Endothelial cell of umbilical vein (primary cell): ENCODE data around the gene CDH23. TPM values are rescaled to one million over a fixed set of nuclear protein-coding genes. Genes with fewer than 3 reads are reported as not detected.

Experiments
- BruUV-seq: library from RNA; stranded (reverse); fragments of 400-500 nt; replicated peaks from 2 replicates; lab custom pipeline; 2021; lab: Mats Ljungman, UMichigan
- CTCF ChIA-PET: fragments of 300-600, 350-600 bp; sonication (Branson Sonifier 250); formaldehyde crosslinking; loops from one replicate; lab custom pipeline; 2021; ENCODE audit warnings: antibody characterized with exemption, inconsistent platforms; lab: Charles Lee
- POLR2A ChIA-PET: fragments of 300-600, 350-600 bp; sonication (Branson Sonifier 250); formaldehyde crosslinking; loops from one replicate; lab custom pipeline; 2021; ENCODE audit warnings: antibody characterized with exemption, inconsistent platforms; lab: Charles Lee
- DNase-seq: peaks from one replicate; pipeline ENCODE4 v3.0.0-alpha.2; 2011; ENCODE audit warnings: low read depth, low spot score
- FAIRE-seq: peaks from 2 replicates; lab custom pipeline; 2011; peaks lifted over from hg19 to GRCh38; lab: Jason Lieb, UNC
- H2AFZ ChIP-seq: 2 replicates; pipeline ENCODE4 v1.6.0; 2012; ENCODE audit warnings: low read depth, low read length, control low read depth, inconsistent platforms
- H3K27ac ChIP-seq: 2 replicates; pipeline ENCODE4 v1.5.1; 2011; ENCODE audit warnings: low read depth, mild to moderate bottlenecking, control low read depth, low read length, moderate library complexity; ENCODE audit not compliant: insufficient read depth
- H3K27me3 ChIP-seq, 2 experiments: 2 replicates each; pipeline versions ENCODE4 v1.6.0 to v1.6.1; 2011; ENCODE audit warnings: low read length in 2 of 2, mixed read lengths in 1 of 2; ENCODE audit not compliant: control insufficient read depth in 2 of 2, insufficient read depth in 2 of 2
- H3K36me3 ChIP-seq, 2 experiments: 2 replicates in 1 of 2; 3 replicates in 1 of 2; pipeline ENCODE4 v1.5.1; 2011; ENCODE audit warnings: low read length in 2 of 2, mild to moderate bottlenecking in 1 of 2, moderate library complexity in 1 of 2; ENCODE audit not compliant: control insufficient read depth in 2 of 2, insufficient read depth in 2 of 2; ENCODE audit errors: extremely low read depth in 1 of 2
- H3K4me1 ChIP-seq: 3 replicates; pipeline ENCODE4 v1.5.1; 2011; ENCODE audit warnings: mild to moderate bottlenecking, low read length; ENCODE audit not compliant: control insufficient read depth, insufficient read depth; ENCODE audit errors: extremely low read depth
- H3K4me2 ChIP-seq: 2 replicates; pipeline ENCODE4 v1.6.1; 2011; ENCODE audit warnings: low read length, control low read depth, mixed read lengths; ENCODE audit not compliant: insufficient read depth
- H3K4me3 ChIP-seq, 3 experiments: fragments of 200-600 bp in 1 of 3; sonication (generic), shearing (Covaris generic) in 1 of 3; replicated peaks in 1 of 3; 2 replicates each; pipeline ENCODE4 v1.5.1; 2011 to 2016; ENCODE audit warnings: control low read depth in 3 of 3, low read length in 3 of 3, mild to moderate bottlenecking in 2 of 3, inconsistent platforms in 1 of 3, low read depth in 1 of 3, moderate library complexity in 1 of 3; ENCODE audit not compliant: insufficient read depth in 1 of 3
- H3K79me2 ChIP-seq: 2 replicates; pipeline ENCODE4 v1.6.0; 2012; ENCODE audit warnings: low read length, inconsistent platforms; ENCODE audit not compliant: control insufficient read depth, insufficient read depth
- H3K9ac ChIP-seq: replicated peaks from 2 replicates; pipeline ENCODE3; 2011; ENCODE audit warnings: low read length, control low read depth; ENCODE audit not compliant: insufficient read depth; ENCODE audit errors: extremely low read depth
- H3K9me1 ChIP-seq: replicated peaks from 3 replicates; pipeline ENCODE4 v1.6.0; 2011; ENCODE audit warnings: mild to moderate bottlenecking, low read length; ENCODE audit not compliant: control insufficient read depth, insufficient read depth; ENCODE audit errors: extremely low read depth
- H3K9me3 ChIP-seq: replicated peaks from 2 replicates; pipeline ENCODE4 v1.5.1; 2012; ENCODE audit warnings: low read length, inconsistent platforms; ENCODE audit not compliant: control insufficient read depth, insufficient read depth
- H4K20me1 ChIP-seq: replicated peaks from 2 replicates; pipeline ENCODE3; 2011; ENCODE audit warnings: mild to moderate bottlenecking, low read length; ENCODE audit not compliant: control insufficient read depth, insufficient read depth; ENCODE audit errors: extremely low read depth
- EZH2 ChIP-seq: IDR thresholded peaks from 2 replicates; pipeline ENCODE4 v1.6.1; 2012; ENCODE audit warnings: borderline replicate concordance, low read depth, mild to moderate bottlenecking, moderate library complexity, low read length, inconsistent platforms; ENCODE audit not compliant: severe bottlenecking
- FOS ChIP-seq: IDR thresholded peaks from 2 replicates; pipeline ENCODE4 v1.6.1; 2011; ENCODE audit warnings: mild to moderate bottlenecking, low read length, moderate library complexity, borderline replicate concordance; ENCODE audit not compliant: insufficient read depth
- GATA2 ChIP-seq: IDR thresholded peaks from 2 replicates; pipeline ENCODE4 v1.7.0; 2011; ENCODE audit warnings: low read depth, mild to moderate bottlenecking, moderate library complexity, mixed read lengths, low read length; ENCODE audit not compliant: insufficient read length, insufficient read depth
- JUN ChIP-seq: IDR thresholded peaks from 2 replicates; pipeline ENCODE4 v1.6.1; 2011; ENCODE audit warnings: borderline replicate concordance, low read depth; ENCODE audit not compliant: insufficient read length, insufficient read depth
- MYC ChIP-seq: IDR thresholded peaks from one replicate; pipeline ENCODE4 v1.6.1; 2011; ENCODE audit warnings: mild to moderate bottlenecking, low read depth, low read length
- POLR2A ChIP-seq: IDR thresholded peaks from 2 replicates; pipeline ENCODE4 v1.6.1; 2012; ENCODE audit warnings: low read depth, mild to moderate bottlenecking, control low read depth, low read length
- POLR2AphosphoS5 ChIP-seq: IDR thresholded peaks from 2 replicates; pipeline ENCODE4 v1.6.1; 2012; ENCODE audit warnings: low read depth, mild to moderate bottlenecking, control low read depth, low read length, moderate library complexity; ENCODE audit not compliant: insufficient read depth
- dilution Hi-C: fragments of 300-500 bp; cut with MboI; formaldehyde crosslinking; loops from one replicate; pipeline ENCODE4 v1.15.0; 2019; ENCODE audit warnings: low sequenced_read_pairs; ENCODE audit not compliant: extremely low pct_ligation_motif_present
- intact Hi-C: fragments of 100-400 bp; cut with micrococcal nuclease; formaldehyde crosslinking; loops from one replicate; pipeline ENCODE4 v1.10.0; 2022
- polyA plus RNA-seq, 4 experiments: library from polyadenylated mRNA; depleted of rRNA in 3 of 4; stranded (reverse) in 3 of 4; unstranded in 1 of 4; fragments of >200 nt; gene quantifications; 2 replicates each; pipeline versions ENCODE4 v1.2.1 to v1.2.3, GENCODE V29; 2011 to 2012; ENCODE audit warnings: missing spikeins in 1 of 4
- total RNA-seq: library from RNA; stranded (reverse); gene quantifications from 2 replicates; pipeline ENCODE4 v1.2.3, GENCODE V29; 2021
- TF ChIP-seq, protein P1 (sequence below), 2 donors: IDR thresholded peaks; 1 replicate in 1 of 2; 2 replicates in 1 of 2; pipeline ENCODE4 v1.5.1; 2011; ENCODE audit warnings: low read length in 2 of 2, mild to moderate bottlenecking in 2 of 2, moderate library complexity in 2 of 2, control low read depth in 1 of 2, inconsistent platforms in 1 of 2, low read depth in 1 of 2; ENCODE audit not compliant: insufficient read depth in 1 of 2; ENCODE audit errors: extremely low read depth in 1 of 2
- TF ChIP-seq, protein P2 (sequence below): IDR thresholded peaks from 2 replicates; pipeline ENCODE4 v1.6.1; 2011; ENCODE audit not compliant: insufficient read depth, insufficient read length

The CDH23 gene
- total and polyA plus RNA-seq, 2 donors (not counting 3 experiments of a cell fraction or from before 2014, with no cell fraction given): not detected

DNA sequence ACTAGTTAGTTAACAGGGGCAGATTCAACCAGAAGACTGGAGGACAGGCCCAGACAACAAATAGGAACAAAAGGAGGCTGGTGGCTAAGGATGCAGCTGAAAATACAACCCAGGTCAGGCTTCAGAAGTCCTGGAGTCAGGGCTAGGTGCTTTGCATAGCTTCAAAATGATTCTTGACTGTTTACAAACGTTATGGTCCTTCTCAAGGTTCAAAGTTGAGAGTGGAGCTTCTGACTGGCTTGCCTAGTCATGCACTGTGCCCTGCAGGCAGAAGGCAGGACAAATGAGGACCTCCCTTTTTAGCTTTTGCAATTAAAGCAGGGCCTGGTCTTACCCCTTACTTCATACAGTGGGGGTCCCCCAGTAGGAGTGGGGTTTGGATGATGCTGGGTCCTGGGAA, 4.4 kb upstream of the CDH23 start:
- Histone ChIP-seq H3K4me2 (no peak overlapping the region), H3K27me3 (peaks cover 31 to 52% of the 10 kb centered on the region in 2 experiments), H3K4me1 (no peaks in the 10 kb centered on the region), H3K9me1 (no peaks in the 10 kb centered on the region), H2AFZ (no peak overlapping the region), H3K4me3 (no peak overlapping the region), H3K79me2 (no peaks in the 10 kb centered on the region), H3K27ac (no peak overlapping the region), H3K36me3 (no peaks in the 10 kb centered on the region), H4K20me1 (no peaks in the 10 kb centered on the region), H3K9ac (no peak overlapping the region), H3K9me3 (no peaks in the 10 kb centered on the region)
- TF ChIP-seq FOS (no peak), POLR2AphosphoS5 (no peak), EZH2 (no peak), GATA2 (no peak), MYC (no peak), JUN (no peak), POLR2A (no peak)
- TF ChIP-seq, protein P1, sequence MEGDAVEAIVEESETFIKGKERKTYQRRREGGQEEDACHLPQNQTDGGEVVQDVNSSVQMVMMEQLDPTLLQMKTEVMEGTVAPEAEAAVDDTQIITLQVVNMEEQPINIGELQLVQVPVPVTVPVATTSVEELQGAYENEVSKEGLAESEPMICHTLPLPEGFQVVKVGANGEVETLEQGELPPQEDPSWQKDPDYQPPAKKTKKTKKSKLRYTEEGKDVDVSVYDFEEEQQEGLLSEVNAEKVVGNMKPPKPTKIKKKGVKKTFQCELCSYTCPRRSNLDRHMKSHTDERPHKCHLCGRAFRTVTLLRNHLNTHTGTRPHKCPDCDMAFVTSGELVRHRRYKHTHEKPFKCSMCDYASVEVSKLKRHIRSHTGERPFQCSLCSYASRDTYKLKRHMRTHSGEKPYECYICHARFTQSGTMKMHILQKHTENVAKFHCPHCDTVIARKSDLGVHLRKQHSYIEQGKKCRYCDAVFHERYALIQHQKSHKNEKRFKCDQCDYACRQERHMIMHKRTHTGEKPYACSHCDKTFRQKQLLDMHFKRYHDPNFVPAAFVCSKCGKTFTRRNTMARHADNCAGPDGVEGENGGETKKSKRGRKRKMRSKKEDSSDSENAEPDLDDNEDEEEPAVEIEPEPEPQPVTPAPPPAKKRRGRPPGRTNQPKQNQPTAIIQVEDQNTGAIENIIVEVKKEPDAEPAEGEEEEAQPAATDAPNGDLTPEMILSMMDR (IDR thresholded peaks at IDR 0.05; ENCODE audit: extremely low read depth in 1 of 2, insufficient read depth in 1 of 2, low read depth in 1 of 2, low read length in 2 of 2): no peak
- TF ChIP-seq, protein P2, sequence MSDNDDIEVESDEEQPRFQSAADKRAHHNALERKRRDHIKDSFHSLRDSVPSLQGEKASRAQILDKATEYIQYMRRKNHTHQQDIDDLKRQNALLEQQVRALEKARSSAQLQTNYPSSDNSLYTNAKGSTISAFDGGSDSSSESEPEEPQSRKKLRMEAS: no peak
- dilution Hi-C loops: no loop called here
- FAIRE-seq: no peak
- ChIA-PET POLR2A (no interaction called here), CTCF (interaction anchor here (0.7 to 1.8 kb wide), 3 partner anchors 8 to 177 kb away, joined by 3 to 5 read pairs (median 3); no protein-coding TSS in a partner anchor)
- BruUV-seq: no TSS peak
- no peak for DNase-seq
- intact Hi-C loops: no loop called here
